Testis (tissue), 2 donors: ENCODE results near the gene SLC22A16.

ENCODE experiments used
- CTCF ChIP-seq, 3 experiments: fragments of 450-650 bp in 2 of 3; fragments of 200-600 bp in 1 of 3; sonication (generic) in 1 of 3; IDR thresholded peaks; one replicate each; pipeline ENCODE4 v1.5.1; 2016 to 2019; ENCODE audit warnings: antibody characterized with exemption in 3 of 3, mild to moderate bottlenecking in 2 of 3, moderate library complexity in 1 of 3
- POLR2A ChIP-seq: fragments of 450-650 bp; IDR thresholded peaks from one replicate; pipeline ENCODE4 v1.6.1; 2017; ENCODE audit warnings: antibody characterized with exemption, mild to moderate bottlenecking, moderate library complexity

- TF ChIP-seq CTCF (IDR thresholded peaks at IDR 0.05) (no peak), POLR2A (no peak)
Measured at GRCh38 chr6:110482774-110483400, 6.5 kb upstream of the SLC22A16 start.
